Liver (tissue), 3 donors: ENCODE measurements around the gene RBMS2.

Experiments
- TF ChIP-seq, protein P1 (sequence below): fragments of 150-350 bp; IDR thresholded peaks from 2 replicates; pipeline ENCODE4 v1.5.1; 2017; ENCODE audit warnings: improper control_type of control experiment, low read depth, low read length; ENCODE audit not compliant: missing input control
- TF ChIP-seq, protein P2 (sequence below): IDR thresholded peaks from 2 replicates; pipeline ENCODE4 v1.6.1; 2016; ENCODE audit warnings: antibody characterized with exemption
- donor health status: healthy.
- donor health status: healthy.

DNA sequence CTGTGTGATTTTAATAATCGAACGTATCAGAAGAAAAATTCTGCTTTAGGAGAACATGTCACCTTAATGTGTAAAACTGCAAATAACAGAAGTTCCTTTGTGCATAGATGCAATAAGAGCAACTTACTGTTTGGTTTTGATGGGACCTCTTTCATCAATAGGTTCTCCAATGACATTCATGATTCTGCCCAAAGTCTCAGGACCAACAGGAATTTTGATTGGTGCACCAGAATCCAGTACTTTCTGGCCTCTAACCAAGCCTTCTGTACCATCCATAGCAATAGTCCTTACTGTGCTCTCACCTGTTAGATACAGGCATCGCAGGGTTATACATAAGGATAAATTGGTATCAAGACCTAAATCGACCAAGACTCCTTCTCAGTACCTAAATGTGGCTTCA, 123.0 kb downstream of the RBMS2 start:
- TF ChIP-seq, protein P1, sequence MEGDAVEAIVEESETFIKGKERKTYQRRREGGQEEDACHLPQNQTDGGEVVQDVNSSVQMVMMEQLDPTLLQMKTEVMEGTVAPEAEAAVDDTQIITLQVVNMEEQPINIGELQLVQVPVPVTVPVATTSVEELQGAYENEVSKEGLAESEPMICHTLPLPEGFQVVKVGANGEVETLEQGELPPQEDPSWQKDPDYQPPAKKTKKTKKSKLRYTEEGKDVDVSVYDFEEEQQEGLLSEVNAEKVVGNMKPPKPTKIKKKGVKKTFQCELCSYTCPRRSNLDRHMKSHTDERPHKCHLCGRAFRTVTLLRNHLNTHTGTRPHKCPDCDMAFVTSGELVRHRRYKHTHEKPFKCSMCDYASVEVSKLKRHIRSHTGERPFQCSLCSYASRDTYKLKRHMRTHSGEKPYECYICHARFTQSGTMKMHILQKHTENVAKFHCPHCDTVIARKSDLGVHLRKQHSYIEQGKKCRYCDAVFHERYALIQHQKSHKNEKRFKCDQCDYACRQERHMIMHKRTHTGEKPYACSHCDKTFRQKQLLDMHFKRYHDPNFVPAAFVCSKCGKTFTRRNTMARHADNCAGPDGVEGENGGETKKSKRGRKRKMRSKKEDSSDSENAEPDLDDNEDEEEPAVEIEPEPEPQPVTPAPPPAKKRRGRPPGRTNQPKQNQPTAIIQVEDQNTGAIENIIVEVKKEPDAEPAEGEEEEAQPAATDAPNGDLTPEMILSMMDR = no peak
- TF ChIP-seq, protein P2, sequence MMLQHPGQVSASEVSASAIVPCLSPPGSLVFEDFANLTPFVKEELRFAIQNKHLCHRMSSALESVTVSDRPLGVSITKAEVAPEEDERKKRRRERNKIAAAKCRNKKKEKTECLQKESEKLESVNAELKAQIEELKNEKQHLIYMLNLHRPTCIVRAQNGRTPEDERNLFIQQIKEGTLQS = no peak
